GM12878 (cell line): ENCODE results near the gene KCTD6.

Experiments used
- CEBPB ChIP-seq, 2 experiments: fragments of 150-350 bp in 1 of 2; IDR thresholded peaks; 2 replicates each; pipeline ENCODE4 v1.6.1; 2012 to 2014; ENCODE audit warnings: low read depth in 2 of 2, low read length in 2 of 2, borderline replicate concordance in 1 of 2, inconsistent platforms in 1 of 2
- EZH2 ChIP-seq: IDR thresholded peaks from 2 replicates; pipeline ENCODE4 v1.6.1; 2012; ENCODE audit warnings: low read depth, mild to moderate bottlenecking, control low read depth, inconsistent platforms, low read length, borderline replicate concordance; ENCODE audit not compliant: control insufficient read depth
- HDGF ChIP-seq: fragments of 450-650 bp; IDR thresholded peaks from 2 replicates; pipeline ENCODE4 v1.6.1; 2016; ENCODE audit warnings: antibody characterized with exemption
- POLR2A ChIP-seq: IDR thresholded peaks from 2 replicates; pipeline ENCODE4 v1.6.1; 2011; ENCODE audit warnings: low read depth, mild to moderate bottlenecking, low read length
- RBBP5 ChIP-seq: fragments of 200-600 bp; sonication (generic); conservative IDR thresholded peaks from 2 replicates; pipeline ENCODE4 v1.6.1; 2016
- SMAD1 ChIP-seq: fragments of 450-650 bp; IDR thresholded peaks from 2 replicates; pipeline ENCODE4 v1.6.1; 2018; ENCODE audit warnings: mild to moderate bottlenecking, low read depth; ENCODE audit not compliant: partially characterized antibody
- SMAD5 ChIP-seq: IDR thresholded peaks from 2 replicates; pipeline ENCODE4 v1.6.1; 2016; ENCODE audit warnings: antibody characterized with exemption, low read depth
- SMC3 ChIP-seq: IDR thresholded peaks from 2 replicates; pipeline ENCODE4 v1.6.1; 2011; ENCODE audit warnings: low read length, improper control_type of control experiment, borderline replicate concordance
- SPI1 ChIP-seq: IDR thresholded peaks from 2 replicates; pipeline ENCODE4 v1.6.1; 2011; ENCODE audit warnings: low read depth, mild to moderate bottlenecking, low read length, moderate library complexity, borderline replicate concordance; ENCODE audit not compliant: insufficient read depth
- ZNF274 ChIP-seq: IDR thresholded peaks from one replicate; pipeline ENCODE4 v1.8.0; 2011; ENCODE audit not compliant: insufficient read length, insufficient read depth
- ZZZ3 ChIP-seq: IDR thresholded peaks from 2 replicates; pipeline ENCODE4 v1.6.1; 2011; ENCODE audit warnings: low read depth; ENCODE audit not compliant: control insufficient read depth, insufficient read length
- TF ChIP-seq, protein P1 (sequence below), 3 experiments: IDR thresholded peaks in 2 of 3; conservative IDR thresholded peaks in 1 of 3; 2 replicates each; pipeline ENCODE4 v1.5.1; 2011; ENCODE audit warnings: low read depth in 3 of 3, low read length in 3 of 3, mild to moderate bottlenecking in 3 of 3, control low read depth in 2 of 3, moderate library complexity in 2 of 3, inconsistent platforms in 1 of 3, mixed read lengths in 1 of 3; ENCODE audit not compliant: control insufficient read depth in 2 of 3, insufficient read depth in 1 of 3; ENCODE audit errors: extremely low read depth in 1 of 3

DNA sequence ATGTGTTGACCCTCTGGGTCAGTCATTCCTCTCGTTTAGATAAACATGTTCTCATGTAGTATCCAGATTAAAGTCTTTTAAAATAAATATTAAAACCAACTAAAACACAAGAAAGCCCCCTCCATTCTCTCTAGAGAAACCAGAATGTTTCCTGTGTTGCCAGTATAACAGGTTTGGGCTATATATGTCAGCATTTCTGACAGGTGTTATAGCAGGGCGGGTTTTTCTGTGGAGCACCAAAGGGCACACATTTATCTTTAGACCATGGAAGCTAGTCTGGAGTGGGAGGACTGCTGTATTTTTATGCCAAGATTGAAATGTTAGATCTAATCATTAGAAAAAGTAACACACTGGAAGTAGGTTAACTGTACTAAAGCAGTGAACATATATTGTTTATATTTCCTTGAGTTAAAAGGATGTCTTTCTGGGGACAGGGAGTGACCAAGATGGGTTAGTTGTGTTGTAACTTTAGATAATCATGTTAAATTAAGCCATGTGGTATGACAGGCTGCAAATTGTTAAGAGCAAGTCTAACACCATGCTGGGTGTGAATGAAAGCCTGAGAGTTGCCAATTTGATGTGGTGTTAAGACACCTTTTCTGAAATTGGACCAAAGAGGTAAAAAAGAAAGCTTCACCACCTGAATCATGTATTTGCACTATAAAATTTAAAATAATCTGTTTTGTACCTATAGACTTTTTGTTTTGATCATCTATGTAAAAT is 15.6 kb downstream of the KCTD6 start:
- TF ChIP-seq SPI1 (no peak), SMC3 (no peak), POLR2A (no peak), CEBPB (IDR thresholded peaks at IDR 0.05; ENCODE audit: borderline replicate concordance in 1 of 2, low read depth in 2 of 2, low read length in 2 of 2) (no peak), HDGF (no peak), SMAD1 (no peak), EZH2 (no peak), ZZZ3 (no peak), RBBP5 (no peak), SMAD5 (no peak), ZNF274 (no peak)
- TF ChIP-seq, protein P1, sequence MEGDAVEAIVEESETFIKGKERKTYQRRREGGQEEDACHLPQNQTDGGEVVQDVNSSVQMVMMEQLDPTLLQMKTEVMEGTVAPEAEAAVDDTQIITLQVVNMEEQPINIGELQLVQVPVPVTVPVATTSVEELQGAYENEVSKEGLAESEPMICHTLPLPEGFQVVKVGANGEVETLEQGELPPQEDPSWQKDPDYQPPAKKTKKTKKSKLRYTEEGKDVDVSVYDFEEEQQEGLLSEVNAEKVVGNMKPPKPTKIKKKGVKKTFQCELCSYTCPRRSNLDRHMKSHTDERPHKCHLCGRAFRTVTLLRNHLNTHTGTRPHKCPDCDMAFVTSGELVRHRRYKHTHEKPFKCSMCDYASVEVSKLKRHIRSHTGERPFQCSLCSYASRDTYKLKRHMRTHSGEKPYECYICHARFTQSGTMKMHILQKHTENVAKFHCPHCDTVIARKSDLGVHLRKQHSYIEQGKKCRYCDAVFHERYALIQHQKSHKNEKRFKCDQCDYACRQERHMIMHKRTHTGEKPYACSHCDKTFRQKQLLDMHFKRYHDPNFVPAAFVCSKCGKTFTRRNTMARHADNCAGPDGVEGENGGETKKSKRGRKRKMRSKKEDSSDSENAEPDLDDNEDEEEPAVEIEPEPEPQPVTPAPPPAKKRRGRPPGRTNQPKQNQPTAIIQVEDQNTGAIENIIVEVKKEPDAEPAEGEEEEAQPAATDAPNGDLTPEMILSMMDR (IDR thresholded peaks at IDR 0.05 in 2 of 3, conservative IDR thresholded peaks at IDR 0.05 in 1 of 3; ENCODE audit: control insufficient read depth in 2 of 3, extremely low read depth in 1 of 3, insufficient read depth in 1 of 3, low read depth in 3 of 3, low read length in 3 of 3) = no peak
